A549 (cell line): ENCODE results near the gene SBF1. TPM values are rescaled to one million over a fixed set of nuclear protein-coding genes. Genes with fewer than 3 reads are reported as not detected.

Experiments used
- ATAC-seq, 2 experiments: fragments of 200-7000 bp in 1 of 2; fragments of >200 bp in 1 of 2; cut with Nextera tagmentation in 1 of 2; cut with Tn5 transposase in 1 of 2; 3 replicates each; pipeline versions ENCODE4 v1.8.0 to v1.9.1; 2018 to 2020; ENCODE audit warnings: mild to moderate bottlenecking in 1 of 2, moderate library complexity in 1 of 2
- CTCF ChIA-PET: fragments of 300-600 bp; sonication (Branson Sonifier 250); formaldehyde crosslinking; extraction: SDS; loops from one replicate; lab custom pipeline; 2021; ENCODE audit warnings: antibody characterized with exemption, inconsistent platforms; lab: Yijun Ruan, JAX
- POLR2A ChIA-PET: fragments of 350-600 bp; formaldehyde crosslinking; extraction: SDS; loops from one replicate; lab custom pipeline; 2021; ENCODE audit warnings: antibody characterized with exemption, inconsistent platforms; lab: Yijun Ruan, JAX
- DNase-seq, 2 experiments: peaks; one replicate each; pipeline versions ENCODE4 v3.0.0 to v3.0.0-alpha.2; 2011 to 2016; ENCODE audit warnings: low read depth in 1 of 2, low spot score in 1 of 2
- FAIRE-seq: peaks from 2 replicates; lab custom pipeline; 2011; peaks lifted over from hg19 to GRCh38; lab: Jason Lieb, UNC
- H3K27ac ChIP-seq, 2 experiments: fragments of >200 bp; sonication (Bioruptor Twin); formaldehyde crosslinking; 3 replicates each; pipeline ENCODE4 v1.5.1; 2016 to 2017
- H3K4me1 ChIP-seq: fragments of >200 bp; sonication (Bioruptor Twin); formaldehyde crosslinking; 3 replicates; pipeline ENCODE4 v1.6.1; 2016
- H3K4me2 ChIP-seq: fragments of >200 bp; sonication (Bioruptor Twin); formaldehyde crosslinking; 3 replicates; pipeline ENCODE4 v1.6.1; 2016
- H3K4me3 ChIP-seq: fragments of >200 bp; sonication (Bioruptor Twin); formaldehyde crosslinking; 3 replicates; pipeline ENCODE4 v1.5.1; 2016
- H3K9me3 ChIP-seq: fragments of >200 bp; sonication (Bioruptor Twin); formaldehyde crosslinking; 3 replicates; pipeline ENCODE4 v1.6.1; 2016
- ATOH8 ChIP-seq: fragments of 250-450 bp; sonication (Bioruptor Pico); IDR thresholded peaks from 2 replicates; pipeline ENCODE4 v1.5.0; 2020; ENCODE audit warnings: low read depth, mild to moderate bottlenecking, moderate library complexity
- BHLHE40 ChIP-seq: IDR thresholded peaks from 2 replicates; pipeline ENCODE4 v1.6.1; 2012; ENCODE audit warnings: low read depth, low read length, inconsistent platforms
- CBX8 ChIP-seq: fragments of 200-600 bp; sonication (generic); IDR thresholded peaks from 2 replicates; pipeline ENCODE4 v1.6.1; 2016
- CHD2 ChIP-seq: fragments of 150-350 bp; IDR thresholded peaks from 2 replicates; pipeline ENCODE4 v1.6.1; 2014; ENCODE audit warnings: low read length; ENCODE audit not compliant: partially characterized antibody
- CHD4 ChIP-seq: fragments of 200-600 bp; sonication (generic); IDR thresholded peaks from 2 replicates; pipeline ENCODE4 v1.6.1; 2016; ENCODE audit warnings: antibody characterized with exemption, mild to moderate bottlenecking, borderline replicate concordance
- EHF ChIP-seq: fragments of 250-450 bp; sonication (Bioruptor Pico); IDR thresholded peaks from 2 replicates; pipeline ENCODE4 v1.5.0; 2020; ENCODE audit warnings: mild to moderate bottlenecking
- EHMT2 ChIP-seq: fragments of 200-600 bp; sonication (generic); IDR thresholded peaks from 2 replicates; pipeline ENCODE4 v1.6.1; 2016; ENCODE audit warnings: antibody characterized with exemption, low read depth, mild to moderate bottlenecking, moderate library complexity
- FOXS1 ChIP-seq: fragments of 250-450 bp; sonication (Bioruptor Pico); IDR thresholded peaks from 2 replicates; pipeline ENCODE4 v1.5.0; 2020; ENCODE audit warnings: mild to moderate bottlenecking, moderate library complexity
- GATA3 ChIP-seq: IDR thresholded peaks from 2 replicates; pipeline ENCODE4 v1.6.1; 2012; ENCODE audit warnings: borderline replicate concordance
- HDAC2 ChIP-seq: fragments of 200-600 bp; sonication (generic); IDR thresholded peaks from 2 replicates; pipeline ENCODE4 v1.6.1; 2016
- HOXB5 ChIP-seq: fragments of 250-450 bp; sonication (Bioruptor Pico); IDR thresholded peaks from 2 replicates; pipeline ENCODE4 v1.5.0; 2020; ENCODE audit warnings: mild to moderate bottlenecking, moderate library complexity
- MAFK ChIP-seq: fragments of 450-650 bp; IDR thresholded peaks from 2 replicates; pipeline ENCODE4 v1.6.1; 2014; ENCODE audit not compliant: partially characterized antibody
- MAX ChIP-seq: IDR thresholded peaks from 2 replicates; pipeline ENCODE4 v1.6.1; 2012
- MAZ ChIP-seq: fragments of 150-350 bp; IDR thresholded peaks from 2 replicates; pipeline ENCODE4 v1.6.1; 2014; ENCODE audit warnings: antibody characterized with exemption, low read depth, low read length, borderline replicate concordance
- MYC ChIP-seq: IDR thresholded peaks from 2 replicates; pipeline ENCODE4 v1.6.1; 2012; ENCODE audit warnings: mild to moderate bottlenecking, inconsistent platforms, low read length, improper control_type of control experiment, borderline replicate concordance
- NPAS2 ChIP-seq: fragments of 250-450 bp; sonication (Bioruptor Pico); IDR thresholded peaks from 2 replicates; pipeline ENCODE4 v1.8.0; 2022; ENCODE audit warnings: mild to moderate bottlenecking, moderate library complexity, borderline replicate concordance
- NR3C1 ChIP-seq: fragments of >200 bp; sonication (Bioruptor Twin); formaldehyde crosslinking; IDR thresholded peaks from 3 replicates; pipeline ENCODE4 v1.6.1; 2017
- PHF8 ChIP-seq: fragments of 200-600 bp; sonication (generic); IDR thresholded peaks from 2 replicates; pipeline ENCODE4 v1.6.1; 2016; ENCODE audit warnings: low read depth, mild to moderate bottlenecking, antibody characterized with exemption, moderate library complexity, borderline replicate concordance
- RAD21 ChIP-seq, 2 experiments: fragments of >200 bp in 1 of 2; sonication (Bioruptor Twin) in 1 of 2; formaldehyde crosslinking in 1 of 2; IDR thresholded peaks in 1 of 2; conservative IDR thresholded peaks in 1 of 2; 2 replicates in 1 of 2; 3 replicates in 1 of 2; pipeline ENCODE4 v1.6.1; 2012 to 2018; ENCODE audit warnings: inconsistent platforms in 1 of 2
- RCOR1 ChIP-seq: fragments of 150-350 bp; IDR thresholded peaks from 2 replicates; pipeline ENCODE4 v1.6.1; 2014; ENCODE audit warnings: antibody characterized with exemption, low read length, low read depth
- RFX5 ChIP-seq: fragments of 450-650 bp; IDR thresholded peaks from 2 replicates; pipeline ENCODE4 v1.7.1; 2014; ENCODE audit warnings: antibody characterized with exemption, mild to moderate bottlenecking, moderate library complexity
- RNF2 ChIP-seq: fragments of 200-600 bp; sonication (generic); IDR thresholded peaks from 2 replicates; pipeline ENCODE4 v1.6.1; 2016; ENCODE audit warnings: low read depth, mild to moderate bottlenecking, antibody characterized with exemption, moderate library complexity, borderline replicate concordance
- SREBF2 ChIP-seq: fragments of 450-650 bp; IDR thresholded peaks from 2 replicates; pipeline ENCODE4 v1.6.1; 2014; ENCODE audit warnings: mild to moderate bottlenecking, moderate library complexity
- ZNF302 ChIP-seq: fragments of 250-450 bp; sonication (Bioruptor Pico); IDR thresholded peaks from 2 replicates; pipeline ENCODE4 v1.9.0; 2021; ENCODE audit warnings: inconsistent platforms, mild to moderate bottlenecking, moderate library complexity
- WGBS: methylation state at CpG from one replicate; pipeline ENCODE4 v1.1.6; 2017; ENCODE audit errors: missing lambda C conversion rate; 5-methylcytosine and 5-hydroxymethylcytosine counted together
- polyA plus RNA-seq, 4 experiments: library from polyadenylated mRNA; depleted of rRNA in 3 of 4; stranded (reverse); fragments of >200 nt; fragmentation: RNase III in 1 of 4; extraction: RNeasy Plus Mini Kit Qiagen cat#74134 plus additional on column Dnase treatment in 1 of 4; gene quantifications; 2 replicates in 3 of 4; 3 replicates in 1 of 4; pipeline ENCODE4 v1.2.3, GENCODE V29; 2011 to 2017

The SBF1 gene
- polyA plus RNA-seq, 2 of the 4 experiments (the other 2 are of a cell fraction) = 9.6 to 23.0 TPM

- Histone ChIP-seq H3K9me3 (no peaks in the 10 kb centered on the region), H3K4me1 (peaks cover 9% of the 10 kb centered on the region; the same call in 1 of the 3 replicates), H3K4me2 (no peak overlapping the region), H3K27ac (no peak overlapping the region), H3K4me3 (no peak overlapping the region)
- no peak for FAIRE-seq
- WGBS = 90% methylated on average over 2 of the region's 8 CpGs
- no peak for TF ChIP-seq SREBF2
- no peak for TF ChIP-seq MAZ
- no peak for TF ChIP-seq CHD2
- no peak for TF ChIP-seq NPAS2
- TF ChIP-seq NR3C1 = no peak
- TF ChIP-seq MAX = no peak
- no peak for TF ChIP-seq CHD4
- TF ChIP-seq HOXB5 = no peak
- TF ChIP-seq RCOR1 = no peak
- TF ChIP-seq RFX5 = no peak
- TF ChIP-seq HDAC2 = no peak
- no peak for ATAC-seq
- ChIA-PET CTCF (interaction anchor here (0.5 to 1.3 kb wide), 4 partner anchors 12 to 202 kb away, joined by 3 to 5 read pairs (median 4); no protein-coding TSS in a partner anchor), POLR2A (no interaction called here)
- no peak for DNase-seq
Measured at GRCh38 chr22:50468626-50469025, 6.2 kb downstream of the SBF1 start.

GRCh38 chr22:50467773-50468440, 6.9 kb downstream of the SBF1 start:
- H3K4me2 ChIP-seq = no peak overlapping the region
- no peak for DNase-seq
- TF ChIP-seq CBX8 = no peak
- no peak for TF ChIP-seq GATA3
- TF ChIP-seq MAFK = no peak
- TF ChIP-seq ZNF302 = no peak
- no peak for TF ChIP-seq BHLHE40
- no peak for TF ChIP-seq RAD21 (conservative IDR thresholded peaks at IDR 0.05 in 1 of 2, IDR thresholded peaks at IDR 0.05 in 1 of 2)
- TF ChIP-seq FOXS1 (CRISPR knock-in tag) = no peak
- TF ChIP-seq ATOH8 (CRISPR knock-in tag) = no peak
- TF ChIP-seq EHF (CRISPR knock-in tag) = no peak
- no peak for TF ChIP-seq RCOR1
- no peak for TF ChIP-seq RNF2
- no peak for TF ChIP-seq CHD2
- no peak overlapping the region for H3K4me3 ChIP-seq
- H3K9me3 ChIP-seq = no peaks in the 10 kb centered on the region
- WGBS = 88% methylated on average over 10 of the region's 22 CpGs
- ATAC-seq = no peak
- peaks cover 8% of the 10 kb centered on the region; the same call in 1 of the 3 replicates for H3K4me1 ChIP-seq
- FAIRE-seq = no peak
- H3K27ac ChIP-seq = no peak overlapping the region
- ChIA-PET POLR2A (no interaction called here), CTCF (interaction anchor here (0.6 to 1.3 kb wide), 5 partner anchors 9 to 102 kb away, joined by 3 to 5 read pairs (median 4); no protein-coding TSS in a partner anchor)

GRCh38 chr22:50467341-50467740, 7.5 kb downstream of the SBF1 start:
- WGBS = 91% methylated on average over 16 of the region's 24 CpGs
- POLR2A ChIA-PET = no interaction called here

More at GRCh38 chr22:50467341-50467740, 7.5 kb downstream of the SBF1 start:
- FAIRE-seq = no peak
- CTCF ChIA-PET = interaction anchor here (1.0 to 1.3 kb wide), 3 partner anchors 8 to 192 kb away, joined by 3 to 4 read pairs (median 3); no protein-coding TSS in a partner anchor
- Histone ChIP-seq H3K9me3 (no peaks in the 10 kb centered on the region), H3K27ac (no peak overlapping the region), H3K4me2 (no peak overlapping the region), H3K4me3 (no peak overlapping the region), H3K4me1 (peaks cover 8% of the 10 kb centered on the region; the same call in 1 of the 3 replicates)
- TF ChIP-seq PHF8 = no peak
- no peak for TF ChIP-seq MYC
- TF ChIP-seq EHMT2 = no peak
- DNase-seq = no peak
- ATAC-seq = no peak
